Stimulated activated CD4-positive, alpha-beta T cell treated with anti-CD3 and anti-CD28 coated beads, TNF-alpha, amount 100 ng/mL, for 1 hour (primary cell): ENCODE measurements around the gene ICAM5.
"Not testable (repeated sequence)": the region's sequence is repeated elsewhere in the genome, so short reads cannot be mapped to it uniquely, and the experiment has no call there.

Experiments
- DNase-seq, 3 donors: peaks; one replicate each; pipeline ENCODE4 v3.0.0-alpha.2; 2020; ENCODE audit warnings: low read depth in 3 of 3, low spot score in 1 of 3

The ICAM5 gene

GRCh38 chr19:10269333-10270179, 20.2 kb upstream of the ICAM5 start:
- peak; percentile 71 to 89 (median 77) for DNase-seq

GRCh38 chr19:10270180-10270615, 19.6 kb upstream of the ICAM5 start:
- no peak for DNase-seq

- DNase-seq, result peak in 1 of 3 donors; percentile 46
These were observed 18.9 kb upstream of the ICAM5 start, which contains the start of gene ICAM1 for GRCh38 chr19:10270616-10271394. ICAM1 (plus strand) TSS chr19:10271120; CDS start chr19:10271160, 40 bp downstream.

- no peak for DNase-seq
These were observed 18.1 kb upstream of the ICAM5 start for GRCh38 chr19:10271543-10272086.

GRCh38 chr19:10274589-10274988, 15.2 kb upstream of the ICAM5 start:
- no peak for DNase-seq

- DNase-seq, result no peak
These were observed 11.8 kb upstream of the ICAM5 start for GRCh38 chr19:10277795-10278589.

- DNase-seq, result no peak
These were observed 10.8 kb upstream of the ICAM5 start for GRCh38 chr19:10278935-10279334.

GRCh38 chr19:10279737-10280442, 9.9 kb upstream of the ICAM5 start:
- DNase-seq, result no peak

- not testable (repeated sequence) for DNase-seq
These were observed 7.7 kb upstream of the ICAM5 start for GRCh38 chr19:10282043-10282442.

GRCh38 chr19:10283301-10284064, 6.3 kb upstream of the ICAM5 start:
- no peak for DNase-seq

- no peak for DNase-seq
These were observed 5.4 kb upstream of the ICAM5 start for GRCh38 chr19:10284065-10284959.

- no peak for DNase-seq
These were observed 4.8 kb upstream of the ICAM5 start for GRCh38 chr19:10284960-10285278.

- DNase-seq, result no peak
These were observed 4.4 kb upstream of the ICAM5 start for GRCh38 chr19:10285393-10285792.

- no peak for DNase-seq
These were observed 2.7 kb upstream of the ICAM5 start, which contains the start of gene ICAM4 for GRCh38 chr19:10286803-10287737. ICAM4 (plus strand) TSS chr19:10286955; CDS start chr19:10287013, 58 bp downstream.

- DNase-seq, result no peak
These were observed 1.0 kb upstream of the ICAM5 start for GRCh38 chr19:10288662-10289166.

- DNase-seq, result no peak
These were observed 451 bp upstream of the ICAM5 start for GRCh38 chr19:10289167-10289835.
